ENCODE measurements around the gene KCNH2.
"Not testable (repeated sequence)": the region's sequence is repeated elsewhere in the genome, so short reads cannot be mapped to it uniquely, and the experiment has no call there.

The KCNH2 gene

GRCh38 chr7:151026771-151027727 lies 48.9 kb upstream of the KCNH2 start:
- CTCF ChIA-PET: interaction anchor here (1.0 to 5.6 kb wide), 4 partner anchors 8 to 41 kb away, joined by 5 to 22 read pairs (median 18); no protein-coding TSS in a partner anchor
- peak; percentile 55 for TF ChIP-seq WT1 (tag by site-specific recombination; IDR thresholded peaks at IDR 0.05)
- peak; percentile 68 for TF ChIP-seq KLF17 (tag by site-specific recombination; IDR thresholded peaks at IDR 0.05)
- H3K36me3 ChIP-seq (ENCODE audit: control insufficient read depth in 2 of 2, insufficient read depth in 1 of 2, low read length in 2 of 2): peaks cover 0 to 10% of the 10 kb centered on the region in 2 experiments; a peak in 1 of 3 replicates
- not testable (repeated sequence) for H3K4me3 ChIP-seq (ENCODE audit: low read depth, low read length); H3K27ac ChIP-seq (ENCODE audit: extremely low read depth, low read depth, low read length); H3K9me3 ChIP-seq (ENCODE audit: control insufficient read depth, insufficient read depth, low read depth, low read length); H3K4me1 ChIP-seq (ENCODE audit: control insufficient read depth, insufficient read depth, low read length)
- POLR2A ChIA-PET: interaction anchor here (0.9 to 2.4 kb wide), 11 partner anchors 9 to 200 kb away, joined by 3 to 26 read pairs (median 8); partner anchors contain the start of genes ABCF2, FASTK and SLC4A2

- peaks cover 0 to 3% of the 10 kb centered on the region in 2 experiments; a peak in 1 of 3 replicates for H3K36me3 ChIP-seq (ENCODE audit: control insufficient read depth in 2 of 2, insufficient read depth in 1 of 2, low read length in 2 of 2)
- CTCF ChIA-PET: interaction anchor here (0.7 to 5.6 kb wide), 5 partner anchors 8 to 85 kb away, joined by 3 to 22 read pairs (median 5); no protein-coding TSS in a partner anchor
- no peak overlapping the region for H3K4me3 ChIP-seq (ENCODE audit: low read depth, low read length)
- no peaks in the 10 kb centered on the region for H3K9me3 ChIP-seq (ENCODE audit: control insufficient read depth, insufficient read depth, low read depth, low read length)
- TF ChIP-seq ZNF514 (tag by site-specific recombination; IDR thresholded peaks at IDR 0.05) (no peak), ZNF121 (tag by site-specific recombination; IDR thresholded peaks at IDR 0.05) (no peak), ZEB2 (tag by site-specific recombination; IDR thresholded peaks at IDR 0.05) (no peak), ZNF114 (tag by site-specific recombination; IDR thresholded peaks at IDR 0.05) (no peak), ZBTB49 (tag by site-specific recombination; IDR thresholded peaks at IDR 0.05; ENCODE audit: low read depth) (no peak), YY1 (tag by site-specific recombination; IDR thresholded peaks at IDR 0.05) (no peak), PRDM2 (tag by site-specific recombination; IDR thresholded peaks at IDR 0.05; ENCODE audit: borderline replicate concordance) (no peak), ZNF449 (tag by site-specific recombination; IDR thresholded peaks at IDR 0.05) (no peak), ZNF658 (tag by site-specific recombination; IDR thresholded peaks at IDR 0.05) (no peak)
- POLR2A ChIA-PET: interaction anchor here (1.0 kb wide), 1 partner anchor 13 kb away, joined by 3 read pairs; no protein-coding TSS in a partner anchor
- no peak overlapping the region for H3K27ac ChIP-seq (ENCODE audit: extremely low read depth, low read depth, low read length)
- no peaks in the 10 kb centered on the region for H3K4me1 ChIP-seq (ENCODE audit: control insufficient read depth, insufficient read depth, low read length)
Observed at GRCh38 chr7:151025924-151026671, 48.0 kb upstream of the KCNH2 start.

Data from HEK293 (cell line).